HepG2 (cell line): ENCODE data around the gene CD36. TPM values are rescaled to one million over a fixed set of nuclear protein-coding genes. Genes with fewer than 3 reads are reported as not detected.
A peak's percentile ranks its signal among the peaks of the same experiment; 100 is the strongest.

Experiments
- ATAC-seq: fragments of 200-7000 bp; cut with Tn5 transposase; 3 replicates; pipeline ENCODE4 v1.9.1; 2020; ENCODE audit warnings: mild to moderate bottlenecking, moderate library complexity
- BruUV-seq: library from RNA; stranded (reverse); fragments of 400-500 nt; replicated peaks from 2 replicates; lab custom pipeline; 2021; lab: Mats Ljungman, UMichigan
- CTCF ChIA-PET: fragments of 300-600 bp; formaldehyde crosslinking; extraction: SDS; loops from one replicate; lab custom pipeline; 2021; ENCODE audit warnings: low total read pairs, inconsistent platforms, low intra/inter-chr PET ratio; lab: Yijun Ruan, JAX
- POLR2A ChIA-PET: fragments of 350-600 bp; sonication (Branson Sonifier 250); formaldehyde crosslinking; loops from one replicate; lab custom pipeline; 2020; ENCODE audit warnings: antibody characterized with exemption, inconsistent platforms; lab: Yijun Ruan, JAX
- DNase-seq: peaks from one replicate; pipeline ENCODE4 v3.0.0-alpha.2; 2015; ENCODE audit warnings: low spot score
- FAIRE-seq: peaks from 3 replicates; lab custom pipeline; 2011; peaks lifted over from hg19 to GRCh38; lab: Jason Lieb, UNC
- H2AFZ ChIP-seq: one replicate; pipeline ENCODE4 v1.6.1; 2011; ENCODE audit warnings: low read length, inconsistent platforms
- H3K27ac ChIP-seq: fragments of 300-600 bp; 3 replicates; pipeline ENCODE4 v1.8.0; 2011; ENCODE audit warnings: mixed run types, mild to moderate bottlenecking, mixed read lengths, low read length, inconsistent platforms; ENCODE audit not compliant: insufficient read depth; ENCODE audit errors: extremely low read length
- H3K27me3 ChIP-seq, 2 experiments: fragments of 200-600 bp in 1 of 2; 2 replicates in 1 of 2; 3 replicates in 1 of 2; pipeline versions ENCODE4 v1.6.0 to v1.8.0; 2011; ENCODE audit warnings: low read length in 2 of 2, mild to moderate bottlenecking in 2 of 2, moderate library complexity in 2 of 2, inconsistent platforms in 1 of 2; ENCODE audit not compliant: insufficient read depth in 2 of 2, control insufficient read depth in 1 of 2
- H3K36me3 ChIP-seq, 2 experiments: fragments of 200-600 bp in 1 of 2; replicated peaks in 1 of 2; 2 replicates in 1 of 2; 3 replicates in 1 of 2; pipeline versions ENCODE4 v1.5.1 to v1.8.0; 2011; ENCODE audit warnings: low read length in 2 of 2, inconsistent platforms in 1 of 2; ENCODE audit not compliant: insufficient read depth in 2 of 2, control insufficient read depth in 1 of 2
- H3K4me1 ChIP-seq: 2 replicates; pipeline ENCODE4 v1.5.1; 2012; ENCODE audit warnings: low read length, inconsistent platforms; ENCODE audit not compliant: insufficient read depth
- H3K4me2 ChIP-seq: 2 replicates; pipeline ENCODE4 v1.6.0; 2011; ENCODE audit warnings: low read depth, low read length, inconsistent platforms
- H3K4me3 ChIP-seq, 3 experiments: fragments of 200-600 bp in 1 of 3; sonication (generic), shearing (Covaris generic) in 1 of 3; replicated peaks in 1 of 3; 2 replicates each; pipeline ENCODE4 v1.5.1; 2011 to 2016; ENCODE audit warnings: low read length in 3 of 3, inconsistent platforms in 2 of 3, low read depth in 2 of 3, mild to moderate bottlenecking in 2 of 3, control low read depth in 1 of 3, mixed read lengths in 1 of 3; ENCODE audit not compliant: insufficient read depth in 1 of 3
- H3K79me2 ChIP-seq: one replicate; pipeline ENCODE4 v1.6.1; 2011; ENCODE audit warnings: low read length, inconsistent platforms; ENCODE audit not compliant: insufficient read depth
- H3K9ac ChIP-seq: 2 replicates; pipeline ENCODE4 v1.6.0; 2011; ENCODE audit warnings: mild to moderate bottlenecking, low read depth, low read length, inconsistent platforms; ENCODE audit not compliant: insufficient read depth
- H3K9me3 ChIP-seq: 2 replicates; pipeline ENCODE4 v1.5.1; 2012; ENCODE audit warnings: mild to moderate bottlenecking, low read length
- H4K20me1 ChIP-seq: 2 replicates; pipeline ENCODE4 v1.6.0; 2011; ENCODE audit warnings: inconsistent platforms, mild to moderate bottlenecking, low read length, moderate library complexity; ENCODE audit not compliant: insufficient read depth
- ATF2 ChIP-seq: sonication (generic); formaldehyde crosslinking; IDR thresholded peaks from 2 replicates; pipeline ENCODE4 v1.4.0; 2020; ENCODE audit warnings: missing genetic modification reagents
- CTCF ChIP-seq: sonication (generic); formaldehyde crosslinking; IDR thresholded peaks from 2 replicates; pipeline ENCODE4 v1.5.0; 2020; ENCODE audit warnings: mild to moderate bottlenecking, missing genetic modification reagents, moderate library complexity
- GATAD2A ChIP-seq: IDR thresholded peaks from 2 replicates; pipeline ENCODE4 v1.6.1; 2016
- HMG20B ChIP-seq: conservative IDR thresholded peaks from 2 replicates; pipeline ENCODE4 v1.6.1; 2016; ENCODE audit warnings: missing genetic modification reagents, missing compliant biosample characterization
- LCORL ChIP-seq, 2 experiments: fragments of 450-650 bp in 1 of 2; sonication (generic) in 1 of 2; formaldehyde crosslinking in 1 of 2; IDR thresholded peaks; 2 replicates each; pipeline versions ENCODE4 v1.5.0 to v1.6.1; 2017 to 2020; ENCODE audit warnings: antibody characterized with exemption in 1 of 2, missing genetic modification reagents in 1 of 2
- MAFF ChIP-seq: IDR thresholded peaks from 2 replicates; pipeline ENCODE4 v1.6.1; 2011; ENCODE audit warnings: low read depth, low read length, improper control_type of control experiment
- MED1 ChIP-seq: sonication (generic); formaldehyde crosslinking; IDR thresholded peaks from 2 replicates; pipeline ENCODE4 v1.4.0; 2020; ENCODE audit warnings: missing genetic modification reagents
- NRL ChIP-seq: sonication (generic); formaldehyde crosslinking; IDR thresholded peaks from 2 replicates; pipeline ENCODE4 v1.5.0; 2020; ENCODE audit warnings: missing genetic modification reagents, mild to moderate bottlenecking, moderate library complexity, borderline replicate concordance
- PAX8 ChIP-seq: sonication (generic); formaldehyde crosslinking; IDR thresholded peaks from 2 replicates; pipeline ENCODE4 v1.8.0; 2022; ENCODE audit warnings: mild to moderate bottlenecking, missing genetic modification reagents, borderline replicate concordance
- PHF8 ChIP-seq: sonication (generic); formaldehyde crosslinking; IDR thresholded peaks from 2 replicates; pipeline ENCODE4 v1.5.0; 2020; ENCODE audit warnings: missing genetic modification reagents
- PRMT3 ChIP-seq: sonication (generic); formaldehyde crosslinking; IDR thresholded peaks from 2 replicates; pipeline ENCODE4 v1.8.1; 2022; ENCODE audit warnings: low read depth, mild to moderate bottlenecking, moderate library complexity, missing genetic modification reagents, borderline replicate concordance
- ZFP36 ChIP-seq: fragments of 150-350 bp; IDR thresholded peaks from 2 replicates; pipeline ENCODE4 v1.6.1; 2018; ENCODE audit warnings: borderline replicate concordance, low read length, low read depth; ENCODE audit not compliant: partially characterized antibody
- ZNF362 ChIP-seq: sonication (generic); formaldehyde crosslinking; IDR thresholded peaks from 2 replicates; pipeline ENCODE4 v1.4.0; 2020; ENCODE audit warnings: missing genetic modification reagents, mild to moderate bottlenecking, borderline replicate concordance
- ZNF616 ChIP-seq: sonication (generic); formaldehyde crosslinking; IDR thresholded peaks from 2 replicates; pipeline ENCODE4 v1.5.0; 2020; ENCODE audit warnings: low read depth, mild to moderate bottlenecking, missing genetic modification reagents
- WGBS: methylation state at CpG from one replicate; pipeline ENCODE4 v1.1.6; 2017; ENCODE audit warnings: low lambda C conversion rate; 5-methylcytosine and 5-hydroxymethylcytosine counted together
- in situ Hi-C: cut with HindIII; loops from 2 replicates; pipeline ENCODE4 v1.10.0; 2017; ENCODE audit warnings: low pct_unique_long_range_greater_than_20kb; ENCODE audit not compliant: extremely low pct_ligation_motif_present
- intact Hi-C: fragments of 100-400 bp; cut with micrococcal nuclease; formaldehyde crosslinking; loops from one replicate; pipeline ENCODE4 v1.10.0; 2022; ENCODE audit not compliant: unreplicated experiment
- polyA plus RNA-seq, 8 experiments: library from polyadenylated mRNA; depleted of rRNA in 3 of 8; stranded (reverse) in 7 of 8; unstranded in 1 of 8; fragments of >200 nt; fragmentation: Illumina TruSeq in 4 of 8; extraction: Trizol in 4 of 8; gene quantifications; 2 replicates each; pipeline versions ENCODE4 v1.2.1 to v1.2.3, GENCODE V29; 2011 to 2016; ENCODE audit warnings: low read depth in 4 of 8, missing spikeins in 1 of 8, mixed read lengths in 1 of 8; ENCODE audit not compliant: insufficient read depth in 1 of 8
- total RNA-seq, 5 experiments: library from RNA; depleted of rRNA; stranded (reverse); fragments of >200 nt; fragmentation: Illumina TruSeq; extraction: Trizol; gene quantifications; 2 replicates each; pipeline ENCODE4 v1.2.3, GENCODE V29; 2016; ENCODE audit warnings: low read depth in 1 of 5

The CD36 gene
- total and polyA plus RNA-seq, 2 of the 13 experiments (the other 11 are each of a cell fraction or from before 2014, with no cell fraction given): 2.8 to 4.8 TPM

GRCh38 chr7:80661729-80662128 is 23.3 kb downstream of the CD36 start:
- no TSS peak for BruUV-seq
- H3K4me3 ChIP-seq: no peak overlapping the region
- no peak overlapping the region for H3K27ac ChIP-seq
- no peaks in the 10 kb centered on the region for H4K20me1 ChIP-seq
- no peak for FAIRE-seq
- no peak overlapping the region for H3K4me2 ChIP-seq
- intact Hi-C loops (no loop called here), in situ Hi-C loops (no loop called here)
- no peaks in the 10 kb centered on the region; the same call in 1 of the 2 replicates for H3K4me1 ChIP-seq
- no peak for ATAC-seq
- no peak for TF ChIP-seq ZFP36
- TF ChIP-seq CTCF: 0 out of 2 replicates have a peak, but pooled peaks have one; percentile 13
- 0 out of 2 replicates have a peak, but pooled peaks have one; percentile 16 for TF ChIP-seq MAFF
- no peaks in the 10 kb centered on the region for H3K79me2 ChIP-seq
- no peaks in the 10 kb centered on the region for H3K27me3 ChIP-seq
- no peak overlapping the region for H2AFZ ChIP-seq
- no peaks in the 10 kb centered on the region for H3K36me3 ChIP-seq
- H3K9me3 ChIP-seq: no peaks in the 10 kb centered on the region
- H3K9ac ChIP-seq: no peak overlapping the region
- 81% methylated on average over 7 of the region's 7 CpGs for WGBS
- DNase-seq: no peak
- ChIA-PET POLR2A (no interaction called here), CTCF (no interaction called here)

GRCh38 chr7:80662252-80662651 is 23.8 kb downstream of the CD36 start:
- Histone ChIP-seq H3K27me3 (no peaks in the 10 kb centered on the region), H2AFZ (no peak overlapping the region), H3K27ac (no peak overlapping the region), H3K9ac (no peak overlapping the region), H4K20me1 (no peaks in the 10 kb centered on the region), H3K9me3 (no peaks in the 10 kb centered on the region), H3K4me2 (no peak overlapping the region), H3K4me3 (no peak overlapping the region), H3K79me2 (no peaks in the 10 kb centered on the region), H3K4me1 (no peaks in the 10 kb centered on the region; the same call in 1 of the 2 replicates), H3K36me3 (no peaks in the 10 kb centered on the region)
- WGBS: 97% methylated on average over 13 of the region's 13 CpGs
- ChIA-PET CTCF (no interaction called here), POLR2A (no interaction called here)
- in situ Hi-C loops (no loop called here), intact Hi-C loops (no loop called here)
- DNase-seq: no peak
- no peak for FAIRE-seq
- no TSS peak for BruUV-seq
- no peak for TF ChIP-seq NRL (CRISPR knock-in tag)
- TF ChIP-seq LCORL (IDR thresholded peaks at IDR 0.05): no peak
- TF ChIP-seq LCORL (CRISPR knock-in tag; IDR thresholded peaks at IDR 0.05): no peak
- TF ChIP-seq MED1: no peak
- TF ChIP-seq PAX8 (CRISPR knock-in tag): no peak
- TF ChIP-seq ZNF616 (CRISPR knock-in tag): no peak
- no peak for TF ChIP-seq PHF8 (CRISPR knock-in tag)
- no peak for TF ChIP-seq GATAD2A
- TF ChIP-seq ZNF362 (CRISPR knock-in tag): no peak
- TF ChIP-seq HMG20B: no peak
- TF ChIP-seq ATF2 (CRISPR knock-in tag): no peak
- TF ChIP-seq PRMT3 (CRISPR knock-in tag): no peak
- no peak for ATAC-seq
